GM18867 (cell line): ENCODE measurements around the gene CNIH3.
"Not testable (repeated sequence)": the region's sequence is repeated elsewhere in the genome, so short reads cannot be mapped to it uniquely, and the experiment has no call there.

Source experiments
- ATAC-seq: cut with Tn5 transposase; IDR thresholded peaks from one replicate; pipeline ENCODE4 v1.9.1; 2021; ENCODE audit warnings: mild to moderate bottlenecking, moderate library complexity; ENCODE audit not compliant: unreplicated experiment

The CNIH3 gene

GRCh38 chr1:224684979-224685425, 68.9 kb downstream of the CNIH3 start:
- ATAC-seq: no peak

DNA sequence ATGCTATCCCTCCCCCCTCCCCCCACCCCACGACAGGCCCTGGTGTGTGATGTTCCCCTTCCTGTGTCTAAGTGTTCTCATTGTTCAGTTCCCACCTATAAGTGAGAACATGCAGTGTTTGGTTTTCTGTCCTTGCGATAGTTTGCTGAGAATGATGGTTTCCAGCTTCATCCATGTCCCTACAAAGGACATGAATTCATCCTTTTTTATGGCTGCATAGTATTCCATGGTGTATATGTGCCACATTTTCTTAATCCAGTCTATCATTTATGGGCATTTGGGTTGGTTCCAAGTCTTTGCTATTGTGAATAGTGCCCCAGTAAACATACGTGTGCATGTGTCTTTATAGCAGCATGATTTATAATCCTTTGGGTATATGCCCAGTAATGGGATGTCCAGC, 70.0 kb downstream of the CNIH3 start:
- not testable (repeated sequence) for ATAC-seq

DNA sequence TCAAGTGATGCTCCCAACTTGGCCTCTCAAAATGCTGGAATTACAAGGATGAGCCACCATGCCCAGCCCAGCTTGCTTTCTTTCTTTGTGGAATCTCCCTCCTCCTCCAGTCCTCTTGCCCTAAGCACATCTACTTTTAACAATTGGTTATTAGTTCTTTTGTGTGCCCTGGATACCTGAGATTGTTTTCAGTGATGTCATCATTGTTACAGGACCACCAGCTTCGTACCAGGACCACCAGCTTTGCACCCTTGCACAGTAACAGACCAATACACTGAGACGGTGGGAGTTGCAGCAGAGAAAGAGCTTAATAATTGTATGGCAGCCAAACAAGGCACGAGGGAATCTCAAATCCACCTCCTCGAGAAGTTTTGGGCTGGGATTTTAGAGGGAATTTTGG, 71.3 kb downstream of the CNIH3 start:
- ATAC-seq: no peak

DNA sequence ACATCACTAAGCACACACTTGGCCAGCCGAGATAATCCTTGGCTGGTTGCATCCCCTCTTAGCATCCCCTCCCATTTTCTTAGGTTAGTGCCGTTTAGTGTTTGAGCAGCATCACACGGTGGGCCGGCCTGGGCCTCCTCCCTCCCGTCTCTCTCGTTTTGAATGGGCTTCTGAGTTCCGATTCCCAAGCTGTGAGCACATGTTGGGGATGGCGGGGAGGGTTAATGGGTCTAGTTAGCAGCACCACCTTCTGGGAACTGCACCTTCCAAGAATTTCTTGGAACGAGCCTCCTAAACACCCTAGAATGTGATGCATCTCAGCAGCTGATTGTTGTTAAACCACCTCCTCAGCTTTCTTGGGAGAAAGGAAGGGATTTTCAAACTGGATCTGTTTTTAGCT, 73.3 kb downstream of the CNIH3 start:
- no peak for ATAC-seq

DNA sequence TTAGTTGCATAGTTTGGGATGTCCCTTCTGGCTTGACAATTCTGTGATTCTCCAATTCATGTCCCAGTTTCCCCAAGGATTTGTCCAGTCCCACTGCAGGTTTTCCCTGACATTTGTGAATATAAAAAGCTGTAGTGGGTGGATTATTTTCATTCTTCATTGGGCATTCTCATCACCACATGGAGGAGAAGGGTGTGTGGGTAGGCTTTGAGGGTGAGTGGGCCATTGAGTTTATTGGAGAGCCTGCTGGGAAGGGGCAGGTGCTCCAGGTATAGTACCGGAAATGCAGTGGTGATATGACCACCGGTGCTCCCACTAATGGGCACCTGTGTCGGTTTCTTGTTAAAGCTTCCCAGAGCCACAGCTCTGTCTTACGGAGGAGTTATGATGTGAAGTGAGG, 74.5 kb downstream of the CNIH3 start:
- no peak for ATAC-seq

- ATAC-seq: no peak
Observed at GRCh38 chr1:224691148-224691925, 75.2 kb downstream of the CNIH3 start.

DNA sequence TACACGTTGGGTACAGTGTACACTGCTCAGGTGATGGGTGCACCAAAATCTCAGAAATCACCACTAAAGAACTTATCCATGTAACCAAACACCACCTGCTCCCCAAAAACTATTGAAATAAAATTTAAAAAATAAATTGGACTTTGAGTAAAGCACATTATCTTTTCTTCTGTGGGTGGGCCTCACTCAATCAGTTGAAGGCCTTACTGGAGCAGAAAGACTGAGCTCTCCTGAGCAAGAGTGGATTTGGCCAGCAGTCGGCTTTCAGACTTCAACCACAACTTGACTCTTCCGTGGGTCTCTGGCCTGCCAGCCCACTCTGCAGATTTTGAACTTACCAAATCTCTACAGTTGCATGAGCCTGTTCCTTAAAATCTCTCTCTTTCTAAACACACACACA, 78.9 kb downstream of the CNIH3 start:
- ATAC-seq: no peak

GRCh38 chr1:224696021-224696420, 79.9 kb downstream of the CNIH3 start:
- no peak for ATAC-seq

GRCh38 chr1:224696891-224697765, 81.0 kb downstream of the CNIH3 start:
- no peak for ATAC-seq

DNA sequence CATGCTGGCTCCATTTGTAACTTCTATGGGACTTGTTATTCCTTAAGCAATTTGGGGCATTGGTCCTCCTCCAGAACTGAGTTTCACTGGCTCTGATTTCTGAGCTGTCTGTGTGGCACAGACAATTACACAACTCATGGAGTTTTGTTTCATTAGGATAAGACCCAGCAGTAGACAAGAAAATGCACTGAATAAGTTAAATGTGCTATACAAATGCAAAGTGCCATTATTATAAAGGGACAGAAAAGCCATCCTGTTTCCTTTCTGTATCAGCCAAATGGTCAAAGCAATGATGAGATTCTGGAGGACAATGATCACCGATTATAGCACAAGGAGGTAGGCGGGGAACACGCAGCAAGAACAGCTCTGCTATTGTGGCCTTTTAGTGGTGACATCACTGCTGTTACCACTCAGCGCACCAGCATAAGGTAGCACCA, 81.9 kb downstream of the CNIH3 start:
- ATAC-seq: no peak

DNA sequence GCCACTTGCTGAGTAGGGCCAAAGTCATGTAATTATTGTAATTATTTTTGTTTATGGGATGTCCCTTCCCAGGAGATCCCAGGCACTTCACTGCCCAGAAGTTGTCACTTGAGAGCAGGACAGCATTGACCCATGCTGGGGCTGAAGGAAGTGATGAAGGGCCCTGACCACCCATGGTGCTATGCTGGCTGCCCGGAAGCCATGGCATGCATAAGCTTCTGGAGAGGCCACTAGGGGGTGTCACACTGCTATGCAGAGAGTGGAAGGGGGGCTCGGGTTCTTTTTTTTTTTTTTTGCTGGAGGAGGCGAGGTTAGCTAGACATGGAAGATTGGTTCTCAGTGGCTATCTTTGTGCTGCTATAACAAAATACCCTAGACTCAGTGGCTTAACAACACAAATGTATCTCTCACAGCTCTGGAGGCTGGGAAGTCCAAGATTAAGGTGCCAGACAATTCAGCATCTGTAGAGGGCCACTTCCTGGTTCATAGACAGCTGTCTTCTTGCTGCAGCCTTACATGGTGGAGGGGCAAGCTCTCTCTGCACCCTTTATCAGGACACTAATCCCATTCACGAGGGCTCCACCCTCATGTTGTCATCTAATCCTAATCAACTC, 84.9 kb downstream of the CNIH3 start:
- peak; percentile 71 for ATAC-seq

DNA sequence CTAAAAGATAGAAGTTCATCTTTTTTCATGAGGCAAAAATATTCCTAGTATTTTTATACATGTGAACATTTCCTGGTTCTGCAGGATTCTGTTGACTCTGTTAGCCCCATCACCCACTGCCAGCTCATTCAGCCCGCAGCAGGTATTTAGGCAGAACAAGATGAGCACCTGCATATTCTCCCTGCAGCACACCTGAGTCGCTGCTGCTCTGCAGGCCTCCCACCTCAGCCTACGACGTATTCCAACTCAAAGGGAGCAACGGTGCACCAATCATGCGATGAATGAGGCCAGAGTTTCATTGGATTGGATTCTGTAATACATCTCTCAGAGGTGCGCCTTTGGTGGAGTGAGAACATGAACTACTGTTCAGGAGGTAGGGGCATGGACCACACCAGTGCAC, 87.6 kb downstream of the CNIH3 start:
- no peak for ATAC-seq

DNA sequence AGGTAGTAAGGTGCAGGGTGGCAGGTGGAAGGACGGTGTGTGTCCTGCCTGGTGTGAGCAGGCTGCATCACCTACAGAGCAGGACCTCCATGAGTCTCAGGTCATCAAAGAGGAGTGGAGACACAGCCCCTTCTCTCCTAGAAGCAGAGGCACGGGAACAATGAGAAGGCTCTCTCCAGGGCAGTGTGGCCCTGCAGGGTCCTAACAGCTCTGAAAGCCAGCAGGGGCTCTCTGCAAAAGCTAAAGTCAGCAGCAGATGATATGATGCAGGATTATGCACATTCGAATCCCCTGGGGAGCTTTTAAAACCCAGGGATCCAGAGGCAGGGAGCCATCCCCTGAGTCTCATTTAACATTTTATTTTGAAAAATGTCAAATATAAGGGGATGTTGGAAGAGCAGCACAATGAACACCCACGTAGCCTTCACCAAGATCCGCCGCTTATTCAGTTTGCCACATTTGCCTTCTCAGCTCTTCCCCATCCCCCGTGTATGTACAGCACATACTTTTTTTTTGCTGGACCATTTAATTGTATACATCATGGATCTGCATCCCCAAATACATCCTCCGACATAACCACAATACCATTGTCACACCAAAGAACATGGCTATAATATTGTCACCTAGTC, 88.1 kb downstream of the CNIH3 start:
- no peak for ATAC-seq

GRCh38 chr1:224705578-224705977, 89.5 kb downstream of the CNIH3 start:
- no peak for ATAC-seq

GRCh38 chr1:224707843-224708725, 92.0 kb downstream of the CNIH3 start:
- ATAC-seq: peak; percentile 55

GRCh38 chr1:224710196-224710595, 94.1 kb downstream of the CNIH3 start:
- ATAC-seq: no peak

GRCh38 chr1:224711231-224711756, 95.2 kb downstream of the CNIH3 start:
- not testable (repeated sequence) for ATAC-seq

DNA sequence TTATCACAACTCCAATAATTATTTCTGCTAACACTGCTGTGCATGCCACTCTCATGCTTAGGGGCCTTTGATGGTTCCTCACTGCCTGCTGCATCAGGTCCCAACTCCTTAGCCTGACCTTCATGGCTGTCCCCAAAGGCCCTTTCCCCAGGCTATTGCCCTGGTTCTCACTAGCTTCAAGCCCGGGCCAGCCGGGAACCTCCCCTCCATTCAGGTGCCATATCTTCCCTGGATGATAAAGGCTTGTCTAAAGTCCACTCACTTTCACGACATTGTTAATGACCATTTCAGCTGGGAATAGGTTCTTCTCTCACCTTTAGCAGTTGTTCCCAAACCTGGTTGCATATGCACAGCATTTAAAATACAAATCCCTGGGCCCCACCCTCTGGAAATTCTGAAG, 95.8 kb downstream of the CNIH3 start:
- no peak for ATAC-seq

- ATAC-seq: no peak
Observed at GRCh38 chr1:224713228-224713627, 97.1 kb downstream of the CNIH3 start.

- ATAC-seq: no peak
Observed at GRCh38 chr1:224714553-224714952, 98.4 kb downstream of the CNIH3 start.
